Measurements from ENCODE around the gene KRT85. TPM values are rescaled to one million over a fixed set of nuclear protein-coding genes. Genes with fewer than 3 reads are reported as not detected.

Gene KRT85
- total RNA-seq, 1 donor from 2014 or later, result not detected

- peak; percentile 24 for DNase-seq (ENCODE audit: low spot score)
- intact Hi-C loops (cut with DNase I), result no loop called here
These were observed 29.4 kb upstream of the KRT85 start for GRCh38 chr12:52396656-52397055.

GRCh38 chr12:52395761-52396434, 28.6 kb upstream of the KRT85 start:
- peak; percentile 70 for DNase-seq (ENCODE audit: low spot score)

GRCh38 chr12:52394836-52395405, 27.6 kb upstream of the KRT85 start:
- intact Hi-C loops (cut with DNase I), result loop anchor here (5.0 kb wide), 1 partner anchor 112 kb away; no protein-coding TSS in a partner anchor
- no peak for DNase-seq (ENCODE audit: low spot score)

More at GRCh38 chr12:52395761-52396434, 28.6 kb upstream of the KRT85 start:
- intact Hi-C loops (cut with DNase I), result no loop called here

- peak; percentile 59 for DNase-seq (ENCODE audit: low spot score)
- intact Hi-C loops (cut with DNase I), result loop anchor here (5.0 kb wide), 1 partner anchor 115 kb away; no protein-coding TSS in a partner anchor
These were observed 25.3 kb upstream of the KRT85 start for GRCh38 chr12:52392465-52393007.

GRCh38 chr12:52391618-52392002, 24.3 kb upstream of the KRT85 start:
- intact Hi-C loops (cut with DNase I), result loop anchor here (5.0 kb wide), 1 partner anchor 116 kb away; no protein-coding TSS in a partner anchor
- DNase-seq (ENCODE audit: low spot score), result peak; percentile 86

GRCh38 chr12:52390739-52391617, 23.7 kb upstream of the KRT85 start:
- peak; percentile 71 for DNase-seq (ENCODE audit: low spot score)
- intact Hi-C loops (cut with DNase I), result loop anchor here (5.0 kb wide), 1 partner anchor 116 kb away; no protein-coding TSS in a partner anchor

- DNase-seq (ENCODE audit: low spot score), result peak; percentile 75
These were observed 22.3 kb upstream of the KRT85 start for GRCh38 chr12:52389313-52390207.

GRCh38 chr12:52387859-52388258, 20.6 kb upstream of the KRT85 start:
- intact Hi-C loops (cut with DNase I), result no loop called here
- no peak for DNase-seq (ENCODE audit: low spot score)

More at GRCh38 chr12:52389313-52390207, 22.3 kb upstream of the KRT85 start:
- intact Hi-C loops (cut with DNase I), result loop anchor here (5.0 kb wide), 1 partner anchor 118 kb away; no protein-coding TSS in a partner anchor

GRCh38 chr12:52385226-52385702, 18.0 kb upstream of the KRT85 start, which contains the start of gene KRT84:
KRT84 (minus strand) TSS chr12:52385652; CDS start chr12:52385585, 67 bp downstream.
- intact Hi-C loops (cut with DNase I), result no loop called here
- no peak for DNase-seq (ENCODE audit: low spot score)

GRCh38 chr12:52383331-52383730, 16.1 kb upstream of the KRT85 start:
- intact Hi-C loops (cut with DNase I), result loop anchor here (5.0 kb wide), 1 partner anchor 199 kb away; no protein-coding TSS in a partner anchor
- no peak for DNase-seq (ENCODE audit: low spot score)

- intact Hi-C loops (cut with DNase I), result loop anchor here (5.0 kb wide), 1 partner anchor 199 kb away; no protein-coding TSS in a partner anchor
- no peak for DNase-seq (ENCODE audit: low spot score)
These were observed 15.6 kb upstream of the KRT85 start for GRCh38 chr12:52382854-52383253.

GRCh38 chr12:52381206-52381605, 13.9 kb upstream of the KRT85 start:
- DNase-seq (ENCODE audit: low spot score), result no peak
- intact Hi-C loops (cut with DNase I), result loop anchor here (5.0 kb wide), 1 partner anchor 201 kb away; no protein-coding TSS in a partner anchor

GRCh38 chr12:52380271-52380694, 13.0 kb upstream of the KRT85 start:
- intact Hi-C loops (cut with DNase I), result loop anchor here (5.0 kb wide), 1 partner anchor 202 kb away; no protein-coding TSS in a partner anchor
- DNase-seq (ENCODE audit: low spot score), result no peak

GRCh38 chr12:52379536-52379935, 12.3 kb upstream of the KRT85 start:
- intact Hi-C loops (cut with DNase I), result loop anchor here (10.0 kb wide), 1 partner anchor 605 kb away; no protein-coding TSS in a partner anchor
- DNase-seq (ENCODE audit: low spot score), result no peak

GRCh38 chr12:52378091-52378490, 10.8 kb upstream of the KRT85 start:
- intact Hi-C loops (cut with DNase I), result loop anchor here (10.0 kb wide), 1 partner anchor 607 kb away; no protein-coding TSS in a partner anchor
- no peak for DNase-seq (ENCODE audit: low spot score)

GRCh38 chr12:52377266-52377665, 10.0 kb upstream of the KRT85 start:
- no peak for DNase-seq (ENCODE audit: low spot score)
- intact Hi-C loops (cut with DNase I), result loop anchor here (10.0 kb wide), 1 partner anchor 608 kb away; no protein-coding TSS in a partner anchor

- intact Hi-C loops (cut with DNase I), result loop anchor here (1.0 to 10.0 kb wide), 3 partner anchors 134 to 612 kb away; no protein-coding TSS in a partner anchor
- DNase-seq (ENCODE audit: low spot score), result peak; percentile 81
These were observed 5.2 kb upstream of the KRT85 start for GRCh38 chr12:52372216-52373154.

Data from cardiac septum (tissue), 1 donor.